Neuronal stem cell (in vitro differentiated cells): ENCODE results near the gene CEND1.
A peak's percentile ranks its signal among the peaks of the same experiment; 100 is the strongest.

ENCODE experiments used
- DNase-seq: peaks from one replicate; pipeline ENCODE4 v3.0.0-alpha.2; 2013; ENCODE audit warnings: low spot score
- H2AFZ ChIP-seq: one replicate; pipeline ENCODE4 v1.6.1; 2013; ENCODE audit warnings: mild to moderate bottlenecking, low read length, inconsistent platforms
- H2AK5ac ChIP-seq: 2 replicates; pipeline ENCODE4 v1.6.1; 2013; ENCODE audit warnings: low read depth, mild to moderate bottlenecking, inconsistent platforms, low read length, moderate library complexity, mixed read lengths
- H2BK120ac ChIP-seq: 2 replicates; pipeline ENCODE4 v1.6.1; 2013; ENCODE audit warnings: low read depth, mild to moderate bottlenecking, inconsistent platforms, low read length, moderate library complexity, mixed read lengths
- H2BK12ac ChIP-seq: one replicate; pipeline ENCODE4 v1.6.1; 2013; ENCODE audit warnings: low read length, inconsistent platforms
- H2BK15ac ChIP-seq: 2 replicates; pipeline ENCODE4 v1.6.1; 2013; ENCODE audit warnings: mild to moderate bottlenecking, low read length, inconsistent platforms, mixed read lengths
- H2BK5ac ChIP-seq: one replicate; pipeline ENCODE4 v1.6.1; 2013; ENCODE audit warnings: inconsistent platforms, mild to moderate bottlenecking, low read length, moderate library complexity
- H3K14ac ChIP-seq: one replicate; pipeline ENCODE4 v1.6.1; 2013; ENCODE audit warnings: low read length, inconsistent platforms
- H3K18ac ChIP-seq: 2 replicates; pipeline ENCODE4 v1.6.1; 2013; ENCODE audit warnings: low read length, inconsistent platforms
- H3K23ac ChIP-seq: 2 replicates; pipeline ENCODE4 v1.6.1; 2013; ENCODE audit warnings: low read depth, mild to moderate bottlenecking, mixed read lengths, low read length, inconsistent platforms; ENCODE audit not compliant: poor library complexity
- H3K27ac ChIP-seq: replicated peaks from 3 replicates; pipeline ENCODE4 v1.5.1; 2013; ENCODE audit warnings: low read length, inconsistent platforms
- H3K27me3 ChIP-seq, 3 experiments: 2 replicates each; pipeline ENCODE4 v1.6.1; 2013; ENCODE audit warnings: low read length in 3 of 3, mild to moderate bottlenecking in 2 of 3, inconsistent platforms in 1 of 3, low read depth in 1 of 3, mixed read lengths in 1 of 3, moderate library complexity in 1 of 3; ENCODE audit not compliant: control insufficient read depth in 3 of 3, insufficient read depth in 3 of 3
- H3K36me3 ChIP-seq, 2 donors: replicated peaks in 1 of 2; 2 replicates each; pipeline ENCODE4 v1.6.1; 2013; ENCODE audit warnings: low read length in 2 of 2; ENCODE audit not compliant: control insufficient read depth in 2 of 2, insufficient read depth in 2 of 2
- H3K4ac ChIP-seq: 2 replicates; pipeline ENCODE4 v1.6.1; 2013; ENCODE audit warnings: inconsistent platforms, mild to moderate bottlenecking, low read length, moderate library complexity
- H3K4me1 ChIP-seq, 2 donors: 1 replicate in 1 of 2; 2 replicates in 1 of 2; pipeline ENCODE4 v1.6.1; 2013; ENCODE audit warnings: low read length in 2 of 2, low read depth in 1 of 2; ENCODE audit not compliant: control insufficient read depth in 2 of 2, insufficient read depth in 1 of 2
- H3K4me2 ChIP-seq: one replicate; pipeline ENCODE4 v1.6.1; 2013; ENCODE audit warnings: mild to moderate bottlenecking, low read length, inconsistent platforms; ENCODE audit not compliant: insufficient read depth, poor library complexity, severe bottlenecking
- H3K4me3 ChIP-seq, 2 donors: 2 replicates each; pipeline ENCODE4 v1.5.1; 2013; ENCODE audit warnings: low read length in 2 of 2, mild to moderate bottlenecking in 2 of 2, inconsistent platforms in 1 of 2, moderate library complexity in 1 of 2
- H3K79me1 ChIP-seq: one replicate; pipeline ENCODE4 v1.6.1; 2013; ENCODE audit warnings: low read depth, mild to moderate bottlenecking, inconsistent platforms, low read length, moderate library complexity
- H3K9ac ChIP-seq: one replicate; pipeline ENCODE4 v1.6.1; 2013; ENCODE audit warnings: mild to moderate bottlenecking, low read depth, low read length, inconsistent platforms; ENCODE audit not compliant: poor library complexity
- H3K9me3 ChIP-seq, 2 donors: replicated peaks in 1 of 2; 2 replicates each; pipeline versions ENCODE3 to v1.6.1; 2013; ENCODE audit warnings: low read length in 2 of 2, mild to moderate bottlenecking in 2 of 2, inconsistent platforms in 1 of 2, low read depth in 1 of 2, mixed read lengths in 1 of 2, moderate library complexity in 1 of 2; ENCODE audit not compliant: control insufficient read depth in 2 of 2, insufficient read depth in 1 of 2
- H4K8ac ChIP-seq: one replicate; pipeline ENCODE4 v1.6.1; 2013; ENCODE audit warnings: low read depth, mild to moderate bottlenecking, inconsistent platforms, low read length, moderate library complexity
- H4K91ac ChIP-seq: one replicate; pipeline ENCODE4 v1.6.1; 2013; ENCODE audit warnings: low read length, low read depth, mild to moderate bottlenecking, inconsistent platforms; ENCODE audit not compliant: poor library complexity
- WGBS, 2 donors: extraction: QIAGEN DNeasy Blood & Tissue Kit; methylation state at CpG; one replicate each; pipeline ENCODE4 v1.1.7; 2013; ENCODE audit warnings: missing lambda C conversion rate in 2 of 2, mixed read lengths in 1 of 2; ENCODE audit not compliant: insufficient read length in 2 of 2, insufficient replicate concordance in 1 of 2; ENCODE audit errors: extremely low coverage in 2 of 2; 5-methylcytosine and 5-hydroxymethylcytosine counted together

The CEND1 gene

GRCh38 chr11:782264-783174 is 7.4 kb downstream of the CEND1 start:
- Histone ChIP-seq H3K23ac (peak overlapping the region; percentile 80), H4K8ac (no peak overlapping the region), H3K4me3 (no peak overlapping the region), H3K79me1 (peaks cover 10% of the 10 kb centered on the region), H3K14ac (peak overlapping the region; percentile 82), H2AK5ac (peak overlapping the region; percentile 81), H3K18ac (peak overlapping the region; percentile 11), H3K4me2 (no peak overlapping the region), H3K9ac (peak overlapping the region; percentile 77), H4K91ac (no peak overlapping the region), H3K9me3 (no peaks in the 10 kb centered on the region), H2BK15ac (no peak overlapping the region), H3K4ac (no peak overlapping the region), H3K4me1 (peaks cover 7 to 13% of the 10 kb centered on the region in 2 donors), H2BK12ac (peak overlapping the region; percentile 10), H3K27ac (no peak overlapping the region), H2AFZ (no peak overlapping the region), H3K36me3 (peaks cover 7 to 18% of the 10 kb centered on the region in 2 donors), H2BK120ac (no peak overlapping the region), H3K27me3 (no peaks in the 10 kb centered on the region), H2BK5ac (no peak overlapping the region)
- no peak for DNase-seq
- WGBS, 2 donors = no CpG with 5 or more reads among the region's 36 CpGs

GRCh38 chr11:779955-780532 is 9.8 kb downstream of the CEND1 start:
- H3K4me2 ChIP-seq = no peak overlapping the region
- H3K27me3 ChIP-seq = no peaks in the 10 kb centered on the region
- no peak overlapping the region for H2BK5ac ChIP-seq
- H3K14ac ChIP-seq = no peak overlapping the region
- no peak overlapping the region for H2BK15ac ChIP-seq
- H3K4me3 ChIP-seq = no peak overlapping the region
- peaks cover 10 to 21% of the 10 kb centered on the region in 2 donors for H3K4me1 ChIP-seq
- H4K91ac ChIP-seq = no peak overlapping the region
- no peak overlapping the region for H2AK5ac ChIP-seq
- no peaks in the 10 kb centered on the region for H3K9me3 ChIP-seq
- H3K18ac ChIP-seq = no peak overlapping the region
- H3K27ac ChIP-seq = no peak overlapping the region
- peaks cover 15% of the 10 kb centered on the region for H3K79me1 ChIP-seq
- no peak overlapping the region for H2BK120ac ChIP-seq
- no peak overlapping the region for H2AFZ ChIP-seq
- no peak overlapping the region for H2BK12ac ChIP-seq
- H3K23ac ChIP-seq = no peak overlapping the region
- peak overlapping the region; percentile 67 for H3K9ac ChIP-seq
- no peak overlapping the region for H4K8ac ChIP-seq
- H3K36me3 ChIP-seq = peaks cover 7 to 24% of the 10 kb centered on the region in 2 donors
- no peak for DNase-seq
- H3K4ac ChIP-seq = no peak overlapping the region
- WGBS, 2 donors = no CpG with 5 or more reads among the region's 16 CpGs

- Histone ChIP-seq H3K27ac (no peak overlapping the region), H2AK5ac (peak overlapping the region; percentile 75), H2AFZ (no peak overlapping the region), H3K23ac (no peak overlapping the region), H4K91ac (no peak overlapping the region), H4K8ac (no peak overlapping the region), H3K4me3 (peak overlapping the region in 1 of 2 donors; percentile 9), H3K27me3 (no peaks in the 10 kb centered on the region), H3K9ac (peak overlapping the region; percentile 70), H3K4me1 (peaks cover 10 to 21% of the 10 kb centered on the region in 2 donors), H3K14ac (no peak overlapping the region), H3K4ac (no peak overlapping the region), H2BK15ac (no peak overlapping the region), H3K4me2 (no peak overlapping the region), H3K9me3 (no peaks in the 10 kb centered on the region), H2BK5ac (no peak overlapping the region), H3K18ac (no peak overlapping the region), H3K79me1 (peaks cover 17% of the 10 kb centered on the region), H2BK12ac (peak overlapping the region; percentile 22), H2BK120ac (peak overlapping the region; percentile 72), H3K36me3 (peaks cover 7 to 29% of the 10 kb centered on the region in 2 donors)
- DNase-seq = no peak
- no CpG with 5 or more reads among the region's 23 CpGs for WGBS, 2 donors
Observed at GRCh38 chr11:778976-779954, 10.6 kb downstream of the CEND1 start.
